SKM-1 (cell line): Measurements from ENCODE around the gene ZNF366.

Source experiments
- DNase-seq: peaks from one replicate; lab custom pipeline; 2025; ENCODE audit not compliant: unreplicated experiment; lab: John Stamatoyannopoulos, UW

The ZNF366 gene

GRCh38 chr5:72468606-72469005 is 38.6 kb downstream of the ZNF366 start:
- no peak for DNase-seq

- DNase-seq: no peak
Observed at GRCh38 chr5:72468024-72468423, 39.2 kb downstream of the ZNF366 start.

GRCh38 chr5:72467461-72467860 is 39.7 kb downstream of the ZNF366 start:
- no peak for DNase-seq

GRCh38 chr5:72465601-72466563 is 41.3 kb downstream of the ZNF366 start:
- DNase-seq: no peak

- DNase-seq: no peak
Observed at GRCh38 chr5:72465066-72465465, 42.1 kb downstream of the ZNF366 start.

GRCh38 chr5:72464071-72464470 is 43.1 kb downstream of the ZNF366 start:
- no peak for DNase-seq

- no peak for DNase-seq
Observed at GRCh38 chr5:72463449-72464052, 43.7 kb downstream of the ZNF366 start.

- DNase-seq: no peak
Observed at GRCh38 chr5:72460413-72460812, 46.8 kb downstream of the ZNF366 start.

GRCh38 chr5:72459913-72460312 is 47.3 kb downstream of the ZNF366 start:
- no peak for DNase-seq

- DNase-seq: no peak
Observed at GRCh38 chr5:72459089-72459661, 48.0 kb downstream of the ZNF366 start.

- DNase-seq: no peak
Observed at GRCh38 chr5:72458407-72458806, 48.8 kb downstream of the ZNF366 start.

GRCh38 chr5:72457491-72457890 is 49.7 kb downstream of the ZNF366 start:
- DNase-seq: no peak

GRCh38 chr5:72456391-72457074 is 50.7 kb downstream of the ZNF366 start:
- DNase-seq: no peak

GRCh38 chr5:72455476-72455875 is 51.7 kb downstream of the ZNF366 start:
- no peak for DNase-seq

- DNase-seq: no peak
Observed at GRCh38 chr5:72454996-72455395, 52.2 kb downstream of the ZNF366 start.

- DNase-seq: no peak
Observed at GRCh38 chr5:72453246-72453775, 53.9 kb downstream of the ZNF366 start.

- DNase-seq: no peak
Observed at GRCh38 chr5:72452515-72453245, 54.5 kb downstream of the ZNF366 start.

- no peak for DNase-seq
Observed at GRCh38 chr5:72451741-72452505, 55.3 kb downstream of the ZNF366 start.

- no peak for DNase-seq
Observed at GRCh38 chr5:72448368-72448767, 58.8 kb downstream of the ZNF366 start.

- DNase-seq: no peak
Observed at GRCh38 chr5:72447751-72448150, 59.5 kb downstream of the ZNF366 start.
